ENCODE data around the gene UNC13A.

UNC13A gene

DNA sequence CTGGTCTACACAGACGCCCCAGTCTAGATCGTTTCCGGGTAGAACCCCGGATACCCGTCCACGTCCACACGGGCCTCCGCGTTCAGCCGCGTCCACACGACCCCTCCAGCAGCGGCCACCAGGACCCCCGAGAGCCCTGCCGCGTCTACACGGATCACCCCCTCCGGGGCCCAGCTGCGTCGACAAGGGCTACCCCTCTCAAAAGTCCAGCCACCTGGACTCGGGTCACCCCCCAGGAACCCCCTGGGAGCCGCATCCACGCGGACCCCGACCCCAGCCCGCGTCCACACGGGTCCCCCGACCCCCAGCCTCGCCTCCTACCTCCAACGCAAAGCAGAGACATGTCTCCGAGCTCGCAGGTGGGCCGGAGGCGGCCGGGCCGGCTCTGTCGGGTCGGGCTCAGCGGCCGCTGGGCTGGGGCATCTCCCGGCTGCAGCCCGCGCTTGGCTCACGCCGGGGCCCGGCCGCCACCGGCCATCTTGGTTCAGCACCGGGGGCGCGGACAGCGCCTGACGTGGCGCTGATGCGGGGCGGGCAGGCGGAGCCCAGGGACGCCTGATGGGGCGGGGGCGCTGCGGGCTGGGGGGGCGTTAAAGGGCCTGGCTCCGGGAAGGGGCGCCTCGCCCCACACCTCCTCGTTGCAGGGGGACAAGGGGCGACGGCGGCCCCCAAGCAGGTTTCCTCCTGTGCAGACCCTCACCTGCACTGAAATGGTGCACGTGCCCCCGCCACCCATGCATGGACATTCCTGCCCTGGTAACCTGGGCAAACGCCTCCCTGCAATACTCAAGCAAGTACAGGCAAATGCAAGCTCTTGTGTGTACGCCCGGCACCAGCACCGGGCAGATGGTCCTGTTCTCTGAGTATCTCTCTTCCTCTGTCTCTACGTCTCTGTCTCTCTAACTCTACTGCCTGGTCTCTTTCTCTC lies at the start of gene UNC13A:
Gene UNC13A, minus strand, starts transcription at position 498 of the 928 bp plus-strand sequence. Its CDS starts 155 bp downstream, at position 343.
- peak in 1 of 2 donors; percentile 29 for DNase-seq

DNA sequence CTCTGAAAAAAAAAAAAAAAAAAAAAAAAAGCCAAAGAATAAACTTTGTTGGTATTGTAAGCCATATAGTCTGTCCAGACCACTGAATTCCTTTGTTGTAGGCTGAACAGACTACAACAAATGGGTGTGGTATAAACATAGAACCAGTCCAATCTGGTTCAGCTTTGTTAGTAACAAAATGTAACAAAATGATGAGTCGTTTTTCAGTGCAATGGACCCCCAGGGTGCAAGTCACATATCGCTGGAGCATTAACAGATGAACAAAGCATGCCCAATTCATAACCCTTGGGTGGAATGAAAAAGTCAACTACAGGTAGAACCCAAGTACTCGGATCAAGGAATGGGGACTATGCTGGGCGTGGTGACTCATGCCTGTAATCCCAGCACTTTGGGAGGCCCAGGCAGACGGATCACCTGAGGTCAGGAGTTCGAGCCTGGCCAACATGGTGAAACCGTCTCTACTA lies 49.6 kb upstream of the UNC13A start:
- no peak for DNase-seq

DNA sequence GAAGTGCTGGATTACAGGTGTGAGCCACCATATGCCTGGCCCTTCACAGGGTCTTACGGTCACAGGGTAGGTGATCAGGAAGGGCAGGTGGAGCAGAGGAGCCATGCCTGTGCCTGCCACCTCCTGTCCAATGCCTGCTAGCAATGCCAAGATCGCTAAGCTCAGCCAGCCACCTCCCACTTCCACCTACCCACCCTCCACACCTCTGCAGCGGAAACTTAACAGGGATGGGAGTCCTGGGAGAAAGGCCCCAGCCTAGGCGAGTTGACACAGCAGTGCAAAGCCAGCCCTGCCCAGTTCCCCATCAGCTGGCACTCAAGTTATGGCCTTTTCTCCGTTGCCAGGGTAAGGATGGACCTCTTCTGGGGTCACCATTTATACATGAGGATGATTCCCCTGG lies 47.3 kb upstream of the UNC13A start:
- no peak for DNase-seq

DNA sequence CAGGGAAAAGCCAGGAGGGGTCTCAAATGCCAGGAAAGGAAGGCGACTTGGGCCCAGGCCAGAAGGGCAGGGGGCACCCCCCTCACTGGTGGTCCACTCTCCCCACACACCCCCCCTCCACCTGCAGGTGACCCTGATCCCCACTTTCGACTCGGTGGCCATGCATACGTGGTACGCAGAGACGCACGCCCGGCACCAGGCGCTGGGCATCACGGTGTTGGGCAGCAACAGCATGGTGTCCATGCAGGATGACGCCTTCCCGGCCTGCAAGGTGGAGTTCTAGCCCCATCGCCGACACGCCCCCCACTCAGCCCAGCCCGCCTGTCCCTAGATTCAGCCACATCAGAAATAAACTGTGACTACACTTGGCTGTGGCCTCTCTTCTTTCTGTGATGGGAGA lies 46.0 kb upstream of the UNC13A start:
- no peak for DNase-seq

DNA sequence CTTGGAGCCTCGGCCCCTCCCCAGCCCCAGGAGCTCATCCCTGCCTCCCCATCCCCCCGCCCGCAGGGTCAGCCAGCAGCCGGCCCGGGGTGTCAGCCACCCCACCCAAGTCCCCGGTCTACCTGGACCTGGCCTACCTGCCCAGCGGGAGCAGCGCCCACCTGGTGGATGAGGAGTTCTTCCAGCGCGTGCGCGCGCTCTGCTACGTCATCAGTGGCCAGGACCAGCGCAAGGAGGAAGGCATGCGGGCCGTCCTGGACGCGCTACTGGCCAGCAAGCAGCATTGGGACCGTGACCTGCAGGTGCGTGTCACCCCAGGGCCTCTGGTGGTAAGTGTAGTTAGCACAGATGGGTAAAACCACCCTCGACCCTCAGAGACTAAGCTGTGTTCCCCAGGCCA lies 45.0 kb upstream of the UNC13A start:
- DNase-seq: no peak

DNA sequence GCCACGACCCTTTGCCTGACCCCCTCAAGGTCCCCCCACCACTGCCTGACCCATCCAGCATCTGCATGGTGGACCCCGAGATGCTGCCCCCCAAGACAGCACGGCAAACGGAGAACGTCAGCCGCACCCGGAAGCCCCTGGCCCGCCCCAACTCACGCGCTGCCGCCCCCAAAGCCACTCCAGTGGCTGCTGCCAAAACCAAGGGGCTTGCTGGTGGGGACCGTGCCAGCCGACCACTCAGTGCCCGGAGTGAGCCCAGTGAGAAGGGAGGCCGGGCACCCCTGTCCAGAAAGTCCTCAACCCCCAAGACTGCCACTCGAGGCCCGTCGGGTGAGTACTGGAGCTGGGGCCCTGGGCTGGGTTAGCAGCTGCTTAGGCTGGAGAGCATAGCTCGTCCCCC lies 39.7 kb upstream of the UNC13A start:
- no peak for DNase-seq

DNA sequence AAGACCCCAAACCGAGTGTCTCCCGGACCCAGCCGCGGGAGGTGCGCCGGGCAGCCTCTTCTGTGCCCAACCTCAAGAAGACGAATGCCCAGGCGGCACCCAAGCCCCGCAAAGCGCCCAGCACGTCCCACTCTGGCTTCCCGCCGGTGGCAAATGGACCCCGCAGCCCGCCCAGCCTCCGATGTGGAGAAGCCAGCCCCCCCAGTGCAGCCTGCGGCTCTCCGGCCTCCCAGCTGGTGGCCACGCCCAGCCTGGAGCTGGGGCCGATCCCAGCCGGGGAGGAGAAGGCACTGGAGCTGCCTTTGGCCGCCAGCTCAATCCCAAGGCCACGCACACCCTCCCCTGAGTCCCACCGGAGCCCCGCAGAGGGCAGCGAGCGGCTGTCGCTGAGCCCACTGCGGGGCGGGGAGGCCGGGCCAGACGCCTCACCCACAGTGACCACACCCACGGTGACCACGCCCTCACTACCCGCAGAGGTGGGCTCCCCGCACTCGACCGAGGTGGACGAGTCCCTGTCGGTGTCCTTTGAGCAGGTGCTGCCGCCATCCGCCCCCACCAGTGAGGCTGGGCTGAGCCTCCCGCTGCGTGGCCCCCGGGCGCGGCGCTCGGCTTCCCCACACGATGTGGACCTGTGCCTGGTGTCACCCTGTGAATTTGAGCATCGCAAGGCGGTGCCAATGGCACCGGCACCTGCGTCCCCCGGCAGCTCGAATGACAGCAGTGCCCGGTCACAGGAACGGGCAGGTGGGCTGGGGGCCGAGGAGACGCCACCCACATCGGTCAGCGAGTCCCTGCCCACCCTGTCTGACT lies 39.0 kb upstream of the UNC13A start:
- no peak for DNase-seq

DNA sequence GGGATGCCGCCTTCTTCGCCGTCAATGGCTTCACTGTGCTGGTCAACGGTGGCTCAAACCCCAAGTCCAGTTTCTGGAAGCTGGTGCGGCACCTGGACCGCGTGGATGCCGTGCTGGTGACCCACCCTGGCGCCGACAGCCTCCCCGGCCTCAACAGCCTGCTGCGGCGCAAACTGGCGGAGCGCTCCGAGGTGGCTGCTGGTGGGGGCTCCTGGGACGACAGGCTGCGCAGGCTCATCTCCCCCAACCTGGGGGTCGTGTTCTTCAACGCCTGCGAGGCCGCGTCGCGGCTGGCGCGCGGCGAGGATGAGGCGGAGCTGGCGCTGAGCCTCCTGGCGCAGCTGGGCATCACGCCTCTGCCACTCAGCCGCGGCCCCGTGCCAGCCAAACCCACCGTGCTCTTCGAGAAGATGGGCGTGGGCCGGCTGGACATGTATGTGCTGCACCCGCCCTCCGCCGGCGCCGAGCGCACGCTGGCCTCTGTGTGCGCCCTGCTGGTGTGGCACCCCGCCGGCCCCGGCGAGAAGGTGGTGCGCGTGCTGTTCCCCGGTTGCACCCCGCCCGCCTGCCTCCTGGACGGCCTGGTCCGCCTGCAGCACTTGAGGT lies 38.1 kb upstream of the UNC13A start:
- no peak for DNase-seq

DNA sequence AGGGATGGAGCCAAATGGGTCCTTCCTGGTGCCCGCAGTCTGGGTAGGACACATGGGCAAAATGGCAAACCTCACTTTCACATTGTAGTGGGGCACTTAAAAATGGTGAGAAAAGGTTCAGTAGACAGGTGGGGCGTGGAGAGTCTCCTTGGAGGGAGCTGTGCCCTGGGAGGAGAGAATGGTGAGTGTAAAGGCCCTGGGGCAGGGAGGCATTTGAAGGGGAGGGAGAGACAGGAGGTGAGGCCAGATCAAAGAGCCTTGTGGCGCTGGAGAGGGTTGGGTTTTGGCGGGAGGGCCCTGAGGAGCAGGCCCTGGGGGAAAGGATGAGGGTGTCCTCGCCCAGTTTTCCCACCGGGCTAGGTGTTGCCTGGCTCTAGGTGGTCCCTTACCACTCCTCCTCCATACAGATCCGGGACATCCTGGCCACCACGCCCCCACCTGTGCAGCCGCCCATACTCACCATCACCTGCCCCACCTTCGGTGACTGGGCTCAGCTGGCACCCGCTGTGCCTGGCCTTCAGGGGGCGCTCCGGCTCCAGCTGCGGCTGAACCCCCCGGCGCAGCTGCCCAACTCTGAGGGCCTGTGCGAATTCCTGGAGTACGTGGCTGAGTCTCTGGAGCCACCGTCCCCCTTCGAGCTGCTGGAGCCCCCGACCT lies 37.4 kb upstream of the UNC13A start:
- DNase-seq: no peak

DNA sequence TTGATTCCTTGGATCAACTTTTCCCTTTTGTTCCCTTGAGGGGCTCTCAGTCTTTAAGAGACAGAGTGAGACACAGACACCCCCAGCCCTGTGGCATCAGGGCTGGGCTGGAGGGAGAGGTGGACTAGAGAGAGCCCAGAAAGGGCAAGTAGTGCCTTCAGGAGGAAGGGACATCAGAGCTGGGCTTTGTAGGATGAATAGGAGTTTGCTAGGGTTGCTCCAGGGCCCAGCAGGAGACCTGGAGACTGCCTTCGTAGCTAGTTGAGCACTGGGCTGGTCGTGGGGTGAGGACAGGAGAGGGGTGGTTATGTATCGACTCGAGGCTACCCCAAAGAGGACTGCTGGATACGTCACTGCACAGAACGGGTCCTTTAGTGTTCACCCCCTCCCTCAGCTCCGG lies 36.5 kb upstream of the UNC13A start:
- DNase-seq: no peak

DNA sequence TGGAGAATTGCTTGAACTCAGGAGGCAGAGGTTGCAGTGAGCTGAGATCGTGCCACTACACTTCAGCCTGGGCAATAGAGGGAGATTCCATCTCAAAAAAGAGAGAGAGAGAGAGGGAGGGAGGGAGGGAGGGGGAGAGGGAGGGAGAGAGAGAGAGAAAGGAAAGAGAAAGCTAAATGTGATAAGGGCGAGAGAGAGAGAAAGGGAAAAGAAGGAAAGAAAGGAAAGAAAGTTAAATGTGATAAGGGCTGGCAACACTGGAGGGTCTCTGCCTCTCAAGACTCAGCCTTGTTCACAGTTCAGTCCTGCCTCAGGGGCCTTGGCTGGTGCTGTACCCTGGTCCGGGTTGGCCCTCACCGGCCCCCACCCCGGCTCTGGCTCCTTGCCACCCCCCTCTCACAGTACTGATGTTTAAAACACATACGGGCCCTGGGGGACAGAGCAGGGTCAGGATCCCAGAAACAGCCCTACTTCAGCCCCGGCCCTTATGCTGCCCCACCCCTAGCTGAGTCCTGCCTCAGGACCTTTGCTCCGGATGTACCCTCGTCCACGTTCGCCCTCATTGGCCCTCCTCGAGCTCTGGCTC lies 34.6 kb upstream of the UNC13A start:
- no peak for DNase-seq

DNA sequence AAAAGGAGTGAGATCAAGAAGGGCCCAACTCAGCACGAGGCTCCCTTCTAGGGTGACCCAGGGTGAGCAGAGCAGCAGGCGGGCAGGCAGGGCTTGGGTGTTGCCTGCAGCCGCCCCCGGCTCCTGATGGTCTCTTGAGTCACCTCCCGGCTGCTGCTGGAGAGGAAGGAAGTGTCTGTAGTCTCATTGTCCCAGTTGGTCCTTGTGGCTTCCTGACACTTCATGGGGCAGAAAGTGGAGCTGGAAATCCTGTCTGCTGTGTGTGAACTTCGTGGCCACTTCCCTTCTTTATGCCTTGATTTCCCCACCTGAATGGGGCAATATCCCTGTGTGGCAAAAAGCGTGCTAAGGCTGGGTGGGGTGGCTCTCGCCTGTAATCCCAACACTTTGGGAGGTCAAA lies 33.7 kb upstream of the UNC13A start:
- peak in 1 of 2 donors; percentile 21 for DNase-seq

DNA sequence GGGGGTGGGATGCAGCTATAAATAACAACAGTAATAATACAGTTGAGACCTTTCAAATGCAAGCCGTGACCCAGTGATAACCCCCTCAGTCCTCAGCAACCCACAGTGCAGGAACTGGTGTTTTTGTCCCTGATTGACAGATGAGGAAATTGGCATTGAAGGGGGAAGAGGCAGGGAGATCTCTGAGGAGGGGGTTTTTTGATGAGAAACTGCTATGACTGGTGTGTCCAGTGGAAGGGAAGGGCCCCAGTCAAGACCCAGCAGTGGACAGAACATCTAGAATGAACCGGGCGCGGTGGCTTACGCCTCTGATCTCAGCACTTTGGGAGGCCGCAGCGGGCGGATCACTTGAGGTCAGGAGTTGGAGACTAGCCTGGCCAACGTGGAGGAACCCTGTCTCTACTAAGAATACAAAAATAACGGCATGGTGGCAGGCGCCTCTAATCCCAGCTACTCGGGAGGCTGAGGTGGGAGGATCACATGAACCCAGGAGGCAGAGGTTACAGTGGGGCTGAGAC lies 33.0 kb upstream of the UNC13A start:
- DNase-seq: no peak

DNA sequence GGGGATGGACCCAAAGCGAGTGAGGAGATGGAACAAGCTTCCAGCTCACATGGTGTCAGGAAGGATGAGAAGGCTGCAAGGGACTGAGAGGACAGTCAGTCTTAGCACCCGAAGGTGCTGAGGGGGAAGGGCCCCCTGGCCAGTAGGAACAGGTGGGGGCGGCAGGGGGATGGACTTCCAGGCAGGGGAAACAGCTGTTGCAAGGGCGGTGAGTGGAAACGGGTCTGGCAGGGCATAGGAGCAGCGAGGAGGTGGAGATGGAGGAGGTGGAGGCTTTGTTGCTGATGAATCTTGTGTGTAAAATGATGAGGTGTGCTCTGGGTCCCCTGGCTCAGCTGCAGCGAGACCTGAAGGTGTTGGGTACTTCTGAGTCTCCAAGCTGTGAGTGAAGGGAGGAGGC lies 32.3 kb upstream of the UNC13A start:
- no peak for DNase-seq

DNA sequence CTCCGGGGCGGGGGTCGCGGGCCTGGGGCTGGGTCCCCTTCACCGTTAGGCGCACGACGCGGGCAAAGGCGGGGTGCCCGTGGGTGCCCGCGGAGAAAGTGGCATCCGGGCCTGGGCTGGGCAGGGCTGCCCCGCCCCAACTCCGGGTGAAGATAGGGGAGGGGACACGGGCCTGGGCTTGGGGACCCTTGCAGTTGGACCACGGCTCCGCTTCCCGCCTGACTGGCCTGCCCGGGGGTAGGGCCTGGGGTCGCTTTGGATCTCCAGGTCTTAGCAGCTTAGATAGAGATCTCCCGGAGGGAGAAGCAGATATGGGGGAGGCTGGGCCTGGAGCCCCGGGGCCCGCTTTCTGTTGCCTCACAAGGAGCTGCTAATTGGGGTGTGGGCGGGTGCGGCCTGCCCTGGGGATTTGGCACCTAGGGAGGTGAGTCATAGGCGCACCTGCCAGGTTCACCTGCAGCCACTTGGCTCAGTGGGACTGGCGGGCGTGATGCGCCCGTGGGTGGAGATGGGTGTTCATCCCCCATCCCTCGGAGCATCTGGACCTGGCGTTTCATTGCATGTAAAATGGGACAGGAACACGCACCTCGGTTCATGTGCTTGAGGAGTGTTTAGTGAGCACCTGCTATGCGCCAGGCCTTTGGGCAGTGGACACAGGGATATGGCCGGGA lies 31.7 kb upstream of the UNC13A start:
- no peak for DNase-seq

DNA sequence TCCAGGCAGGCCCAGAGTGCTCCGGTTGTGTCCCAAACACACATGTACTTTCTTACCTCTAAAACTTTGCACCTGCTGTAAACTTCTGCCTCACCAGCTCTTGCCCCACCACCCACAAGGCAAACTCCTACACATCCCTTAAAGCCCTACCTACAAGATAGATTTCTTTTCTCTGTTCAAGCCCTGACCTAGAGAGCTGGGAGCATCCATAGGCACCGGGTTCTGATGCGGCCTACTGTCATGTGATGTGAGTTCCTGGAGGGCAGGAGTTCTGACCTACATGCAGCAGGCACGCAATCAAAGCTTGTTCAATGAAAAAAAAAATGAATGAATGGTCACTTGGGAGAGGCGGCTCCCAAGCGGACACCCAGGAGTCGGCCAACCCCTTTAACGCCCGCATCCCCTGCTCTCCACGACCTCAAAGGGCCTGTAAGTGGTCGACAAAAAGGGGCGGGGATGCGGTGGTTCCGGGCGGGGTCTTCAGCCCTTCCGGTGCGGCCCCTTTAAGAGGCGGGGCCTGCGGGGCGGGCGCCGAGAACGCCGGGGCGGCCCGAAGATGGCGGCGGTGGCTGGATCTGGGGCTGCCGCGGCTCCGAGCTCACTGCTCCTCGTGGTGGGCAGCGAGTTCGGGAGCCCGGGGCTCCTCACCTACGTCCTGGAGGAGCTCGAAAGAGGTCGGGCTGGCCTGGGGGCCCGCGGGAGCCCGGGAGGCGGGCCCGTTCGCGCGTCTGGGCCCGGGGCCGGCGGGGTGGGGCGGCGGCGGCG lies 31.0 kb upstream of the UNC13A start, which contains the start of gene MAP1S:
Gene MAP1S, plus strand, starts transcription at position 534 of the 765 bp plus-strand sequence. Its CDS starts 23 bp downstream, at position 557.
- DNase-seq: peak; percentile 54 to 61

DNA sequence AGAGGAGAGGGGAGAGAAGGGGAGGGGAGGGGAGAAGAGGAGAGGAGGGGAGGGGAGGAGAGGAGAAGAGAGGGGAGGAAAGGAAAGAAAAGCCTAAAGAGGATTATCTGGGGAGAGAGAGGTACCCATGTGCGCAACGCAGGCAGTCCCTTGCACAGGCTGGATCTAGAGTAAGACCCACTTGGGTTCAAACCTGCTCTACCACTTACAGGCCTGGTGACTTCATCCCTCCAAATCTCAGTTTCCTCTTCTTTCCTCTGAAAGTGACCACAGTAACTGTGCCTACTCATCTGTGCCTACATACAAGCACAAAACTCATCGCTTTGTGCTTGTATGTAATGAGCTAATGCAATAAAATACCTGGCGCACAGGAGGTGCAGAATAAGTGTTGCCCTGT lies 30.4 kb upstream of the UNC13A start:
- no peak for DNase-seq

DNA sequence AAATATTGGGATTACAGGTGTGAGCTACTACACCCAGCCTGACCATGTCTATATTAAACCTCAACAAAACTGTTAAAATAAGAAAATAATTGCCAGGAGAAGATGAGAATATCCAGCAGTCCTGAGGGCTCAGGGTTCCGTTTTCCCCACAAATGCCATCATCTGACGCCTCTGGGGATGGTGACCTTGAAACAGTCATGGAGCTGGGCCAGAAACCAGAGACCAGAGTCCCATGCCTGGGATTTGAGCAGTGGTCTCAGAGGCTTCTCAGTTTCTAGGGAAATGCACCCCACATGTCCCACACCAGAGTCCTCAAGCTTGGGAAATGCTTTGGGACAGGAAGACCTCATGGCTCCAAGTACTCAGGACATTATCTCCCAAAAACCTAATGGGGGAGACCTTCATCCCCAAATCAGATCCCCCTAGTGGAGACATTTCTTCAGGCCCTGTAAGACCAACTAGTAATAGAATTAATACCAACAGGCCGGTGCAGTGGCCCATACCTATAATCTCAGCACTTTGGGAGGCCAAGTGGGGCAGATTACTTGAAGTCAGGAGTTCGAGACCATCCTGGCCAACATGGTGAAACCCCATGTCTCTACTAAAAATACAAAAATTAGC lies 28.3 kb upstream of the UNC13A start:
- DNase-seq: no peak

DNA sequence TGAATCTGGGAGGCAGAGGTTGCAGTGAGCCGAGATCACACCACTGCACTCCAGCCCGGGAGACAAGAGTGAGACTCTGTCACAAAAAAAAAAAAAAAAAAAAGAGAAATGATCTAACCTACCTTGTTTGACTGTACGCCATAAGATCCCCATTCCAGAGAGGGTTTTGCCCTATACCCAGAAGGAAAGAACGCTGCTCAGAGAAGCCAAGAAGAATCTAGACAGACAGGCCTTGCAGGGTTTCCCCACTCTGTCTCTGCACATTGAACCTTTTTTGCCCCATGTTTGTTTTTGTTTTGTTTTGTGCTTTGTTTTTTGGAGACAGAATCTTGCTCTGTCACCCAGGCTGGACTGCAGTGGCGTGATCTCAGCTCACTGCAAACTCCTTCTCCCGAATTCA lies 23.7 kb upstream of the UNC13A start:
- DNase-seq: no peak

DNA sequence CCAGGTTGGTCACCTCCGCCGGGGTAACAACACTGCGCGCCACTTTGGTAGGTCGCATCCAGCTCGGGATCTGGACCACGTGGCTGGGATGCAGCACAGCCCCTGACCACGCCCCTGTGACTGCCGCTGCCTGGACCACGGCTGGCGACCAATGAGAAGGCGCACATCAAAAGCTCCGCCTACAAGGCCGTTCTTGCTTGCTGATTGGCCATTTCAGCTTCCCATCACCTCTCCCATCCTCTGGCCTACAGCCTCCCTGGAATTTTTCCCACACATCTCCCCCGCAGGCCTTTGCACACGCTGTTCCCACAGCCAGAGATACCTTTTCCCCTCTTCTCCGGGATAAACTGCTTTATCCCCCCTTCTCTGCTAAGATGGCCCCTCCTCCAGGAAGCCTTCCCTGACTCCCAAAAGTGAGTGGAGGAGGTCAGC lies 18.6 kb upstream of the UNC13A start:
- DNase-seq: no peak

Data from CD4-positive, alpha-beta T cell treated with Interleukin-4 for 1 hour (primary cell).